HEK293 (cell line): ENCODE data around the gene CISH.

Experiments used
- CTCF ChIA-PET: fragments of 350-600 bp; formaldehyde crosslinking; extraction: SDS; loops from one replicate; lab custom pipeline; 2021; ENCODE audit warnings: antibody characterized with exemption; lab: Yijun Ruan, JAX
- POLR2A ChIA-PET: fragments of 300-600 bp; formaldehyde crosslinking; extraction: SDS; loops from one replicate; lab custom pipeline; 2020; ENCODE audit warnings: antibody characterized with exemption, inconsistent platforms; lab: Yijun Ruan, JAX
- H3K27ac ChIP-seq: fragments of 200-500 bp; sonication (Bioruptor generic); 2 replicates; pipeline ENCODE4 v1.5.1; 2014; ENCODE audit warnings: low read depth, low read length, control low read depth, inconsistent platforms; ENCODE audit errors: extremely low read depth
- H3K36me3 ChIP-seq, 2 experiments: fragments of 200-500 bp in 1 of 2; sonication (Bioruptor generic) in 1 of 2; 1 replicate in 1 of 2; 2 replicates in 1 of 2; pipeline ENCODE4 v1.5.1; 2014 to 2017; ENCODE audit warnings: inconsistent platforms in 2 of 2, low read length in 2 of 2; ENCODE audit not compliant: control insufficient read depth in 2 of 2, insufficient read depth in 1 of 2
- H3K4me1 ChIP-seq: fragments of 200-500 bp; sonication (Bioruptor generic); 2 replicates; pipeline ENCODE4 v1.5.1; 2014; ENCODE audit warnings: mild to moderate bottlenecking, low read length, inconsistent platforms; ENCODE audit not compliant: control insufficient read depth, insufficient read depth
- H3K4me3 ChIP-seq: 2 replicates; pipeline ENCODE4 v1.5.1; 2011; ENCODE audit warnings: low read depth, mild to moderate bottlenecking, control low read depth, low read length, moderate library complexity
- H3K9me3 ChIP-seq: fragments of 200-500 bp; sonication (Bioruptor generic); 2 replicates; pipeline ENCODE4 v1.5.1; 2014; ENCODE audit warnings: low read depth, low read length, inconsistent platforms; ENCODE audit not compliant: control insufficient read depth, insufficient read depth
- ATF2 ChIP-seq: fragments of 450-650 bp; formaldehyde crosslinking; IDR thresholded peaks from 2 replicates; pipeline ENCODE4 v1.5.1; 2016; ENCODE audit warnings: missing biosample characterization, missing genetic modification characterization, low read depth
- OSR2 ChIP-seq: fragments of 450-650 bp; formaldehyde crosslinking; IDR thresholded peaks from 2 replicates; pipeline ENCODE4 v1.5.1; 2016; ENCODE audit warnings: missing biosample characterization, missing genetic modification characterization
- PRDM2 ChIP-seq: fragments of 450-650 bp; formaldehyde crosslinking; IDR thresholded peaks from 2 replicates; pipeline ENCODE4 v1.5.1; 2016; ENCODE audit warnings: missing biosample characterization, missing genetic modification characterization, borderline replicate concordance
- PRDM4 ChIP-seq: fragments of 450-650 bp; formaldehyde crosslinking; IDR thresholded peaks from 2 replicates; pipeline ENCODE4 v1.5.1; 2017; ENCODE audit warnings: missing biosample characterization, missing genetic modification characterization
- ZBTB11 ChIP-seq: fragments of 450-650 bp; formaldehyde crosslinking; conservative IDR thresholded peaks from 2 replicates; pipeline ENCODE4 v1.5.1; 2016; ENCODE audit warnings: low read depth, missing biosample characterization, missing genetic modification characterization
- ZBTB6 ChIP-seq: fragments of 450-650 bp; formaldehyde crosslinking; IDR thresholded peaks from 2 replicates; pipeline ENCODE4 v1.5.1; 2017; ENCODE audit warnings: missing biosample characterization, missing genetic modification characterization
- ZFP3 ChIP-seq: fragments of 450-650 bp; formaldehyde crosslinking; IDR thresholded peaks from 2 replicates; pipeline ENCODE4 v1.5.1; 2016; ENCODE audit warnings: low read depth, missing biosample characterization, missing genetic modification characterization
- ZIC2 ChIP-seq: fragments of 450-650 bp; formaldehyde crosslinking; IDR thresholded peaks from 2 replicates; pipeline ENCODE4 v1.5.1; 2016; ENCODE audit warnings: missing biosample characterization, missing genetic modification characterization
- ZNF10 ChIP-seq: fragments of 450-650 bp; formaldehyde crosslinking; IDR thresholded peaks from 2 replicates; pipeline ENCODE4 v1.5.1; 2017; ENCODE audit warnings: missing biosample characterization, missing genetic modification characterization
- ZNF266 ChIP-seq: fragments of 450-650 bp; formaldehyde crosslinking; IDR thresholded peaks from 2 replicates; pipeline ENCODE4 v1.5.1; 2016; ENCODE audit warnings: missing biosample characterization, missing genetic modification characterization, low read depth
- ZNF350 ChIP-seq: fragments of 450-650 bp; formaldehyde crosslinking; IDR thresholded peaks from 2 replicates; pipeline ENCODE4 v1.5.0; 2017; ENCODE audit warnings: missing biosample characterization, mild to moderate bottlenecking, missing genetic modification characterization
- ZNF354C ChIP-seq: fragments of 450-650 bp; formaldehyde crosslinking; IDR thresholded peaks from 2 replicates; pipeline ENCODE4 v1.5.1; 2016; ENCODE audit warnings: missing biosample characterization, missing genetic modification characterization, low read depth, borderline replicate concordance
- ZNF596 ChIP-seq: fragments of 450-650 bp; IDR thresholded peaks from 2 replicates; pipeline ENCODE4 v1.5.0; 2018; ENCODE audit warnings: missing biosample characterization, mild to moderate bottlenecking, missing genetic modification characterization, moderate library complexity
- ZNF626 ChIP-seq: fragments of 450-650 bp; sonication (Bioruptor Pico); formaldehyde crosslinking; IDR thresholded peaks from 2 replicates; pipeline ENCODE4 v1.5.1; 2018; ENCODE audit warnings: missing biosample characterization, missing genetic modification characterization, inconsistent platforms
- ZNF645 ChIP-seq: fragments of 450-650 bp; formaldehyde crosslinking; IDR thresholded peaks from 2 replicates; pipeline ENCODE4; 2016; ENCODE audit warnings: missing biosample characterization, missing genetic modification characterization
- ZNF776 ChIP-seq: fragments of 450-650 bp; formaldehyde crosslinking; IDR thresholded peaks from 2 replicates; pipeline ENCODE4 v1.5.0; 2017; ENCODE audit warnings: missing biosample characterization, missing genetic modification characterization, borderline replicate concordance
- ZNF785 ChIP-seq: fragments of 450-650 bp; formaldehyde crosslinking; IDR thresholded peaks from 2 replicates; pipeline ENCODE4 v1.5.1; 2016; ENCODE audit warnings: missing biosample characterization, missing genetic modification characterization

CISH gene

GRCh38 chr3:50586763-50587070 lies 24.9 kb downstream of the CISH start (continued):
- TF ChIP-seq ATF2 (tag by site-specific recombination) (no peak), ZNF776 (no peak), ZNF626 (tag by site-specific recombination) (no peak), ZNF645 (tag by site-specific recombination) (no peak)

GRCh38 chr3:50585919-50586762 lies 25.4 kb downstream of the CISH start:
- no peak overlapping the region for H3K4me3 ChIP-seq
- no peaks in the 10 kb centered on the region for H3K4me1 ChIP-seq
- ChIA-PET POLR2A (interaction anchor here (0.7 kb wide), 2 partner anchors 30 to 203 kb away, joined by 3 to 4 read pairs; no protein-coding TSS in a partner anchor), CTCF (interaction anchor here (0.8 to 1.9 kb wide), 3 partner anchors 14 to 27 kb away, joined by 3 to 6 read pairs (median 4); partner anchors contain the start of gene CISH)
- TF ChIP-seq ZNF354C (tag by site-specific recombination) (no peak), ZNF266 (tag by site-specific recombination) (no peak), ZIC2 (tag by site-specific recombination) (no peak), OSR2 (tag by site-specific recombination) (no peak), ZNF10 (tag by site-specific recombination) (no peak), PRDM4 (tag by site-specific recombination) (no peak), ZNF785 (tag by site-specific recombination) (no peak), PRDM2 (no peak), ZBTB6 (tag by site-specific recombination) (no peak), ZFP3 (tag by site-specific recombination) (no peak), ZNF350 (tag by site-specific recombination) (no peak), ZNF596 (tag by site-specific recombination) (no peak), ZBTB11 (tag by site-specific recombination) (no peak)
- TF ChIP-seq, all 188 proteins: peak for 0
- Histone ChIP-seq H3K27ac (no peak overlapping the region), H3K9me3 (no peaks in the 10 kb centered on the region), H3K36me3 (peaks cover 0 to 28% of the 10 kb centered on the region in 2 experiments; a peak in 1 of 3 replicates)
